ENCODE data around the gene PPP1R12C. TPM values are rescaled to one million over a fixed set of nuclear protein-coding genes. Genes with fewer than 3 reads are reported as not detected.

PPP1R12C gene
- total RNA-seq (2022; extraction: Qiagen RNA extraction), result 60.2 to 97.6 TPM (median 90.0 TPM) in 5 replicates

DNA sequence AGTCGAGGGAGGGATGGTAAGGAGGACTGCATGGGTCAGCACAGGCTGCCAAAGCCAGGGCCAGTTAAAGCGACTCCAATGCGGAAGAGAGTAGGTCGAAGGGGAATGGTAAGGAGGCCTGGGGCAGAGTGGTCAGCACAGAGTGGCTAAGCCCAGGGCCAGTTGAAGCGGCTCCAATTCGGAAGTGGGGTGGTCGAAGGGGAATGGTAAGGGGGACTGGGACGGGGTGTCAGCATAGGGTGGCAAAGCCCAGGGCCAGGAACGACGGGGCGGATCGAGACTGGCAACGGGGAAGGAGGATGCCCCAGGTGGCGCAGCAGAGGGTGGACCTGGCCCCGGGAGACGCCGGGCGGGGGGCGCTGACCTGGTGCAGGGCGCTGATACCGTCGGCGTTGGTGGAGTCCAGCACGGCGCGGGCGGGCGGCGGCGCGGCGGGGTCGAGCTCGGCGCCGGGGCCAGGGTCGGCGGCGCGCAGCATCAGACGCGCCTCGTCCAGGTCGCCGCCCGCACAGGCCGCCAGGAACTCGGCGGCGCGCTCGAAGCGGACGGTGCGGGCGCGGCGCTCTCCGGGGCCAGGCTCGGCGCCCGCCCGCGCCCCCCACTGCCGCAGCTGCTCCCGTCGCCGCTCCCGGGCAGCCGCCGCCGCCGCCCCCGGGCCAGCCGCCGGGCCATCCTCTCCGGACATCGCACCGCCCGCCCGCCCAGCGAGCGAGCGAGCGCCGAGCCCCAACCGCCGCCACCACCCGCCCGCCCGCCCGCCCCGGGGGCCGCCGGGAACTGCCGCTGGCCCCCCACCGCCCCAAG lies at the start of gene PPP1R12C:
Gene PPP1R12C (minus strand): TSS at position 779 of the 804 bp plus-strand sequence. CDS start 94 bp downstream, at position 685.

DNA sequence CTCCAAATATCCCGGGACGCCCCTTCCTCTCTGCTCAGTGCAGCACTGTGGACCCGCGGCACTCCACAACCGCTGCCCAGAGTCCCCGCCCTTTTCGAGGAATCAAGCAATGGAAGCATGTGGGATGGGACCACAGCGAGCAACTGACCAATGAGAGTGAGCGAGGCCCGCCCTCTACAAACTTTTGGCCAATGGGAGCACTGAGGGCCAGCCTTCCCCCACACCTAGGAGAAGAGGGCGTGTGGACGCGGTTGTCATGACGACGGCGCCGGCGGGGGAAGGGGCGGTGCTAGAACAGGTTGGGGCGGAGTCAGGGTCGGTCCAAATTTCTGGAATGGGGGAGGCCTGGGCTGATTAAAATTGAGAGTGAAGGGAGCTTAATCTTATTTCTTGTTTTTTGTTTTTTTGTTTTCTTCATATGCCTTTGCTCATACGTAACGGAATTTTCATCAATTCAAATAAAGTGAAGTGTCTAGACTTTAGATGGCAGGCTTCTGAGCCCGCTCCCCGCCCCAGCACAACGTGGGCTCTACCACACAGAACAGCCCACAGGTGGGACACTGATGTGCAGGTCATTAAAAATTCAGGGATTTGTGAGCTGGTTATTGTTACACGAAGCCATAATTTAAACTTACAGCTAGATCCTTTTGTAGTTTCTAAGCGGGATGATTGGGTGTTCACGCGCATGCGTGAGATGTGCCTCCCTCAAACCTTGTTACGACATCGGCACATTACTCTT lies 49.3 kb upstream of the PPP1R12C start, which contains the start of gene DNAAF3:
Gene DNAAF3 (minus strand): TSS at position 84 of the 739 bp plus-strand sequence. CDS start 200 bp downstream, outside the sequence.

DNA sequence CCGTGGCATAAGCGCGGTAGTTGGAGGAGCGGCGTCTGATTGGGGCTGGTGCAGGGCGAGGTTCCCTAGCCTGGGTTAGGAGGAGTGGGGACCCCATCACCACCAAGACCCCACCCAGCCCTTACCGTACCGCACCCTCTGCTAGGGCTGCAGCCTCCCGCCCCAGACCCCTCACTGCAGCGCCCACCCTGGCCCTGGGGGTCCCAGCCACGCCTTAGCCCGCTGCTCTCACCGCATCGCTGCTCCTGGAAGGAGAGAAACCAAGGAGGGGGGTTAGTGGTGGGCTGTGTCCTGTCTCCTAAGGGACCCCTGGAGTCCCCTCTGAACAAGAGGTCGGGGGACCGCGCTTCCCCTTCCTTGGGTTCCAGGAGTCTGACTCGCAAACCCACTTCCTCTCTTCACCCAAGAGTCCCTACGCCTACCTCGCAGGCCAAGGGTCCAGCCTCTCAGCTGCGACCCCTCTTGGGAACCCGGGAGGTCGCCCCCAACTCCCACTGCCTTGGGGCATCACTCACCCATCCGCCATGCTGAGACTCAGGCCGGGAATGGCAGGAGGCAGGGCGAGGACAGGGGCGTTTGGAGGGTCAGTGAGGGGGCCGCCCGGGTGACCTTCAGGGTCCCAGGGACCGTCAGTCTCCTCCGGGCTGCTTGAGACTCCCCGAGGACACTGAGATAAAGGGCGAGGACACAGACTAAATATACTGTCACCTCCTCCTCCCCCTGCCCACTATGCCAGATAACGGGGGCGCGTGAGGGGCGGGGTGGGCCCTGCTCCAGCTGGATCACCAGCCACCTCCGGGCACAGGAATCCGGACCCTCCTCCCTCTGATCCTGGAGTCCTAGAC lies 39.8 kb upstream of the PPP1R12C start, which contains the start of gene TNNI3:
Gene TNNI3 (minus strand): TSS at position 669 of the 845 bp plus-strand sequence. CDS start 143 bp downstream, at position 526.

DNA sequence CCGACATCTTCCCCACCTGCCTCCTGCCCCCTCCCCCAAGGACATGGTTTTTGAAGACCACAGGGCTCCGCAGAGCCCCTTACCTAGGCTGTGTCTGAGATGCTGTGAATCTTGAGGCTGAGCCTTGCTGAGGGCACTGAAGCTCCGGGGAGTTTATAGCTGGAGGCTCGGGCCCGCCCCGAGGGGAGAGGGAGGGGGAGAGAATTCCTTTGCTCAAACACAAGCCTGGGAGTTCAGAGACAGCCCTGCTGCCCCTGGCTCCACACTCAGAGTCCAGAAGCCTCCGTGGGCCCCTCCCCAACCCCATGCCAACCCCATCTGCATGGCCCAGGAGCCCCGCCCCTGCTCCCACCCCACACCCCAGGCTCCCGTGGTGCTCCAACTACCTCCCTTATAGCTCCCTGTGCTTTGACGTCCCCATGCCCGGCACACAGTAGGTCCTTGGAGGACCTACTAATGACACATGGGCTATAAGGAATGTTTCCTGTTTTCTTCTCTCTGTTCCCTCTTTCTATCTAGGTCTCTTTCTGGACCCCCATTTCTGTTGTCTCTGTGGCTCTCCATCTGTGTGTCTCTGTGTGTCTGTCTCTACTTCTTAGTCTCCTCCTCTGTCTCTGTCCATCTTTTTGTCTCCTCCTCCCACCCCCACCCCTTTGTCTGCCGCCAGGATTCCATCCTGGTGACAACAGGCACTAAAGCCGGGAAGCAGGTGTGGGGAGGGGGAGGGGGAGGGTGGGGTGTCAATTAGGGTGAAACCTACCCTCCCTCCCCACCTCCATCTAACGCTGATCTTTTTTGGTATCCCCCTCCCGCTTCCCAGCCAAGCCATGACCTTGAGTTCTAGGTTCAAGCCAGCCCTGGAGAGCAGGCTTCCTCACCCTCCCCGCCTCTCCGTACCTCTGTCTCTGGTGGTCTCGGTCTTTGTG lies 31.9 kb upstream of the PPP1R12C start, which contains the start of gene TNNT1:
Gene TNNT1 (minus strand): TSS at position 129 of the 926 bp plus-strand sequence. CDS start 2,049 bp downstream, outside the sequence.

DNA sequence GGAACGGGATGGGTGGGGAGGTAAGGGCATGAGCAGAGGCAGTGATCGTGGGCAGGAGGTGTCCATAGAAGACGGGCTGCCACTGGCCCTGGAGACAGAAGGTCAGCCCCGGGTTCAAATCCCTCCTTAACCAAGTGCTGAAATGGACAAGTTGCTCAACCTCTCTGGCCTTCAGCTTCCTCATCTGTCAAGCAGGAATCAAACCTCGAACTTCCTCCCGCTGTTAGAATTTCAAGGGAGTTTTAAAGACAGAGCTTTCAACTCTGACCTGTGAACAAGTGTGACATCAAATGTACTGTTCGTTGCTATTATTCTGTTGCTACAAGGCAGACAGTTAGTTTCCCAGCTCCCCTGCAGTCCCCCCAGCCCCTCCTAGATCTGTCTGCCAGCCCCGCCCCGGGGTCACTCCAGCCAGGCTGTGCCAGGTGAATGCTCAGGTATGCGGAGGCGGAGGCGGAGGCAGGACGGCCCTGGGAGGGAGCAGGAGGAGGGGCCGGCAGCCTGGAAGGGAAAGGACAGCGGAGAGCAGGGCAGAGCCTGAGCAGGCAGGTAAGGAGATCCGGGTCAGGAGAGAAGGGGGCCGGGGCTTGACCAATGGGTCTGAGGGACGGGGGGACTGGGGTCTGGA lies 42.0 kb downstream of the PPP1R12C start, which contains the start of gene EPS8L1:
Gene EPS8L1 (plus strand): TSS at position 499 of the 628 bp plus-strand sequence. CDS start 576 bp downstream, outside the sequence.

DNA sequence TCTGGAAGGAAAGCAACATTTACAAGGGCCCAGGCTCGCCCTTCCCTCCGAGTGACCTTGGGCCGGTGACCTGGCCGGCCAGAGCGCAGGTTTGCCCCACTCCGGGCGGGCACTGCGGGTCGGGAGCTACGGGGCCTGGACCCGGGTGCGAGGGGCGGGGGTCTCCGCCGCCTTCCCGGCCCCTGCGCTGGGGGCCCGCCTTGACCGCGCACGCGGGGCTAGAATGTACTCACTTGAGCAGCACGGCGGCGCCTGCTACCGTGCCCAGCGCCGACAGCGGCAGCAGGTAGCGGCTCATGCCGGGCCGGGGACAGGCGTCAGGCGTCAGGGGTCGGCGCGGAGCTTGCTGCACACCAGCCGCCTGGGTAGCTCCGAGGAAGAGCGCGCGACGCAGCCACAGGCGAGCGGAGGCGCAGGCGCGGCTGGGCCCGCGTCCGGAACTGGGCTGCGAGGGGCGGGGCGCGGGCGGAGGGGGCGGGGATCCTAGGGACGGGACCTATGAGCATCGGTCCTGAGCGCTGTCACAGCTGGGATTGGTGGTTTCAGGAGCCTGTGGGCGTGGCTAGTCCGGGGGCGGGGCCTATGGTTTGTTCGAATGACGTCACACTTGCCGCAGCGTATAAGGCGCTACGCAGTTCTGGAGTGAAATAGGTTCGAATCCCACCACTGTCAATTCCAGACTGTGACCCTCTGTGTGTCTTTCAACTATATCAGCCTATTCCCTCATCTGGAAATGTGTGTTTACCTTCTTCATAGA lies 54.5 kb downstream of the PPP1R12C start, which contains the start of gene RDH13:
Gene RDH13 (minus strand): TSS at position 414 of the 757 bp plus-strand sequence. CDS start 116 bp downstream, at position 298.

Other genes starting within 250 kb of the PPP1R12C start
- not detected in 5 replicates for gene FCAR, start 243.4 kb downstream of the PPP1R12C start, total RNA-seq (2022; extraction: Qiagen RNA extraction)
- gene NCR1, start 211.5 kb downstream of the PPP1R12C start, total RNA-seq (2022; extraction: Qiagen RNA extraction), result not detected in 5 replicates
- not detected in 5 replicates for gene NLRP7, start 170.1 kb downstream of the PPP1R12C start, total RNA-seq (2022; extraction: Qiagen RNA extraction)
- 24.3 to 27.9 TPM (median 26.7 TPM) in 5 replicates for gene NLRP2, start 151.3 kb downstream of the PPP1R12C start, total RNA-seq (2022; extraction: Qiagen RNA extraction)
- gene GP6, start 79.4 kb downstream of the PPP1R12C start, total RNA-seq (2022; extraction: Qiagen RNA extraction), result 0.06 to 0.24 TPM (median 0.21 TPM) in 5 replicates
- 14.0 to 20.9 TPM (median 20.1 TPM) in 5 replicates for gene RDH13, start 54.5 kb downstream of the PPP1R12C start, total RNA-seq (2022; extraction: Qiagen RNA extraction)
- gene EPS8L1, start 41.8 kb downstream of the PPP1R12C start, total RNA-seq (2022; extraction: Qiagen RNA extraction), result 3.7 to 6.2 TPM (median 5.5 TPM) in 5 replicates
- 114 to 145 TPM (median 137 TPM) in 5 replicates for gene TNNT1, start 31.6 kb upstream of the PPP1R12C start, total RNA-seq (2022; extraction: Qiagen RNA extraction)
- 6.1 to 9.2 TPM (median 8.0 TPM) in 5 replicates for gene TNNI3, start 40.1 kb upstream of the PPP1R12C start, total RNA-seq (2022; extraction: Qiagen RNA extraction)
- 4.5 to 6.9 TPM (median 6.2 TPM) in 5 replicates for gene DNAAF3, start 49.0 kb upstream of the PPP1R12C start, total RNA-seq (2022; extraction: Qiagen RNA extraction)
- gene SYT5, start 62.7 kb upstream of the PPP1R12C start, total RNA-seq (2022; extraction: Qiagen RNA extraction), result 2.8 to 4.9 TPM (median 3.8 TPM) in 5 replicates
- gene PTPRH, start 91.9 kb upstream of the PPP1R12C start, total RNA-seq (2022; extraction: Qiagen RNA extraction), result 3.7 to 5.3 TPM (median 5.2 TPM) in 5 replicates
- gene TMEM86B, start 111.1 kb upstream of the PPP1R12C start, total RNA-seq (2022; extraction: Qiagen RNA extraction), result 2.7 to 6.4 TPM (median 5.2 TPM) in 5 replicates
- gene PPP6R1, start 141.4 kb upstream of the PPP1R12C start, total RNA-seq (2022; extraction: Qiagen RNA extraction), result 87.7 to 128 TPM (median 124 TPM) in 5 replicates
- gene HSPBP1, start 162.5 kb upstream of the PPP1R12C start, total RNA-seq (2022; extraction: Qiagen RNA extraction), result 119 to 156 TPM (median 146 TPM) in 5 replicates
- 3.3 to 5.4 TPM (median 4.0 TPM) in 5 replicates for gene BRSK1, start 166.4 kb upstream of the PPP1R12C start, total RNA-seq (2022; extraction: Qiagen RNA extraction)
- not detected in 5 replicates for gene TMEM150B, start 207.7 kb upstream of the PPP1R12C start, total RNA-seq (2022; extraction: Qiagen RNA extraction)
- gene KMT5C, start 222.2 kb upstream of the PPP1R12C start, total RNA-seq (2022; extraction: Qiagen RNA extraction), result 5.8 to 11.4 TPM (median 9.7 TPM) in 5 replicates
- 0.58 to 1.4 TPM (median 1.2 TPM) in 5 replicates for gene COX6B2, start 237.1 kb upstream of the PPP1R12C start, total RNA-seq (2022; extraction: Qiagen RNA extraction)
- 0.06 to 0.29 TPM (median 0.12 TPM) in 5 replicates for gene GARIN5B, start 245.6 kb upstream of the PPP1R12C start, total RNA-seq (2022; extraction: Qiagen RNA extraction)

Data from A549 treated with CORT108297 at 1 μM for 4 hours (cell line).